HEK293T (cell line): ENCODE results near the gene SORD.
"Not testable (repeated sequence)": the region's sequence is repeated elsewhere in the genome, so short reads cannot be mapped to it uniquely, and the experiment has no call there.

Source experiments
- BHLHE40 ChIP-seq: fragments of 450-650 bp; IDR thresholded peaks from 2 replicates; pipeline ENCODE4 v1.6.1; 2016; ENCODE audit warnings: mild to moderate bottlenecking, moderate library complexity, borderline replicate concordance
- ELF4 ChIP-seq: fragments of 450-650 bp; IDR thresholded peaks from 2 replicates; pipeline ENCODE4 v1.6.1; 2017; ENCODE audit warnings: antibody characterized with exemption
- FOXA1 ChIP-seq: fragments of 450-650 bp; IDR thresholded peaks from 2 replicates; pipeline ENCODE4 v1.6.1; 2016; ENCODE audit warnings: mild to moderate bottlenecking
- FOXM1 ChIP-seq: fragments of 450-650 bp; IDR thresholded peaks from 2 replicates; pipeline ENCODE4 v1.6.1; 2017; ENCODE audit warnings: mild to moderate bottlenecking, borderline replicate concordance
- L3MBTL2 ChIP-seq: fragments of 450-650 bp; conservative IDR thresholded peaks from 2 replicates; pipeline ENCODE4 v1.6.1; 2016; ENCODE audit warnings: mild to moderate bottlenecking
- NFRKB ChIP-seq: fragments of 450-650 bp; IDR thresholded peaks from 2 replicates; pipeline ENCODE4 v1.6.1; 2016; ENCODE audit warnings: mild to moderate bottlenecking, moderate library complexity
- SP1 ChIP-seq: fragments of 450-650 bp; IDR thresholded peaks from 2 replicates; pipeline ENCODE4 v1.6.1; 2017
- SUZ12 ChIP-seq: fragments of 450-650 bp; IDR thresholded peaks from 2 replicates; pipeline ENCODE4 v1.6.1; 2016; ENCODE audit warnings: mild to moderate bottlenecking
- TARDBP ChIP-seq: fragments of 450-650 bp; IDR thresholded peaks from 2 replicates; pipeline ENCODE4 v1.6.1; 2016

DNA sequence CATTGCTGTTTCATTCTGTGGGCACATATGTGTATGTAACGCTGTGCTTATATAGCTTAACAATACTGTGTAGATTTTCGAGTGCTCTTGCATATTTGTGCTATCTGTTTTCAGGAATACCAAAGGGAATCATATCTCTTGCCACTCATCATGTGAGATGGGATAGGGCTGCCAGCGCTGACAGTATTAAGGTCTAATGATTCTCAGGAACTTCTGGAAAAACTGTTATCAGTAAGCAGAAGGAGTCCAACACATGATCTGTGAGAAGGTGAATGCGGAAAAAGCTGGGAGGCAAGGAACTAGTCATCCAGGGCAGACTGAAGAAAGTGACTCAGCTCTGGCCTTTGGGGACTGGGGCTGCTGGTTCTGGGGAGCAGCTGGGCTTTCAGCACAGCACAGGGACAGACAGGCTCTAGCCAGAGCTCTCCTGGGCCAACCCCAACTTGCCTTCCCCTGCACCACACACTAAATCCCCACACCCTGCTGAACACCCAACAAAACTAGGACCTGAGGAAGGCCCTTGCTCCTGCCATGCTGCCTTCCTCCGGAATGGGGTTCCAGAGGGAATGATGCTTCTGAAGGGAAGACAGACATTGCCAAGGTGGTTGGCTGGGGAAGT lies 56.7 kb downstream of the SORD start:
- not testable (repeated sequence) for TF ChIP-seq NFRKB, ELF4, SUZ12, FOXM1, SP1, L3MBTL2, TARDBP, BHLHE40, FOXA1
